ENCODE results near the gene EMC1. TPM values are rescaled to one million over a fixed set of nuclear protein-coding genes. Genes with fewer than 3 reads are reported as not detected.

The EMC1 gene
- total RNA-seq, 4 donors from 2014 or later, result 21.8 to 39.8 (median 30.6) TPM

DNA sequence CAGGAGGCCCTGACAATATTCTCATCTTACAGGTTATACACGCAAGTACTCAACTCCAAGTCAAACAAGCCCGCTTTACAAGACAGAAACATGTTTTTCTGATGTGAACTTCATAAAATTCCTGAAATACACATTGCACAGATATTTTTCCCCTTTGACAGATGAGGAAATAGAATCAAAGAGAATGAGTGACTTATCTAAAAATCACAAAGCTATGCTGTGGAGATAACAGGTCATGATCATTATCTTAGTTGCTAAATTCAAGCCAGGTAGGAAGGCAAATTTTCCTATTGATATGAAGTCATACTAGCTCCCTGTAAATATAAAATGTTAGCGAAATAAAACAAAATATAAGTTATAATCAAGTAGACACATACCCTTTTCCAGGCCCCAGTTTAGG lies 59.5 kb downstream of the EMC1 start:
- 89 to 93% methylated on average over 3 of the region's 3 CpGs for WGBS, 2 donors (ENCODE audit: low coverage in 1 of 2)
- no peak overlapping the region for H3K27ac ChIP-seq
- H3K4me1 ChIP-seq, result peaks cover 0 to 15% (median 0%) of the 10 kb centered on the region in 3 donors
- H3K36me3 ChIP-seq, result peaks cover 10 to 99% of the 10 kb centered on the region in 2 donors
- H3K4me3 ChIP-seq, result no peak overlapping the region
- no peak for ATAC-seq
- H3K27me3 ChIP-seq, result no peaks in the 10 kb centered on the region
- TF ChIP-seq POLR2A (IDR thresholded peaks at IDR 0.05), result no peak
- no peak for TF ChIP-seq POLR2AphosphoS5 (IDR thresholded peaks at IDR 0.05)
- TF ChIP-seq, protein P1, sequence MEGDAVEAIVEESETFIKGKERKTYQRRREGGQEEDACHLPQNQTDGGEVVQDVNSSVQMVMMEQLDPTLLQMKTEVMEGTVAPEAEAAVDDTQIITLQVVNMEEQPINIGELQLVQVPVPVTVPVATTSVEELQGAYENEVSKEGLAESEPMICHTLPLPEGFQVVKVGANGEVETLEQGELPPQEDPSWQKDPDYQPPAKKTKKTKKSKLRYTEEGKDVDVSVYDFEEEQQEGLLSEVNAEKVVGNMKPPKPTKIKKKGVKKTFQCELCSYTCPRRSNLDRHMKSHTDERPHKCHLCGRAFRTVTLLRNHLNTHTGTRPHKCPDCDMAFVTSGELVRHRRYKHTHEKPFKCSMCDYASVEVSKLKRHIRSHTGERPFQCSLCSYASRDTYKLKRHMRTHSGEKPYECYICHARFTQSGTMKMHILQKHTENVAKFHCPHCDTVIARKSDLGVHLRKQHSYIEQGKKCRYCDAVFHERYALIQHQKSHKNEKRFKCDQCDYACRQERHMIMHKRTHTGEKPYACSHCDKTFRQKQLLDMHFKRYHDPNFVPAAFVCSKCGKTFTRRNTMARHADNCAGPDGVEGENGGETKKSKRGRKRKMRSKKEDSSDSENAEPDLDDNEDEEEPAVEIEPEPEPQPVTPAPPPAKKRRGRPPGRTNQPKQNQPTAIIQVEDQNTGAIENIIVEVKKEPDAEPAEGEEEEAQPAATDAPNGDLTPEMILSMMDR (IDR thresholded peaks at IDR 0.05), result no peak
- TF ChIP-seq EP300 (IDR thresholded peaks at IDR 0.05), result no peak
- H3K9me3 ChIP-seq, result no peaks in the 10 kb centered on the region

DNA sequence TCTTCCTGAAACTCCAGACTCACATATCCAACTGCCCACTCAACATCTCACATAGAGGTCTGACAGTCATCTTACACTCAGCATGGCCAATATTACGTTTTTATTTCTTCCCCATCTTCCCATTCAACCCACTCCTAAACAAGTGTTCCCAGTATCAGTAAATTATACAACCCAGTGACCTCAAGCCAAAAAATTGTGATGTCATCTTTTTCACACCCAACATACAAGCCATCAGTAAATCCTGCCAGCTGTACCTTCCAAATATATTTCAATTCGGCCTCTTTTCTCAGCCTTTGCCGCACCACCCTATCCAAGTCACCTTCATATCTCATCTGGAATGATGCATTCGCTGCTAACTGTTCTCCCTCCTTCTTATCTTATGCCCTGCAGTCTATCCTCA lies 60.9 kb downstream of the EMC1 start:
- peaks cover 0 to 15% (median 0%) of the 10 kb centered on the region in 3 donors for H3K4me1 ChIP-seq
- no peak overlapping the region for H3K4me3 ChIP-seq
- no peak for ATAC-seq
- H3K27ac ChIP-seq, result no peak overlapping the region
- no peaks in the 10 kb centered on the region for H3K9me3 ChIP-seq
- TF ChIP-seq POLR2A (IDR thresholded peaks at IDR 0.05) (no peak), EP300 (IDR thresholded peaks at IDR 0.05) (no peak), POLR2AphosphoS5 (IDR thresholded peaks at IDR 0.05) (no peak)
- TF ChIP-seq, protein P1 (IDR thresholded peaks at IDR 0.05), result no peak
- H3K27me3 ChIP-seq, result no peaks in the 10 kb centered on the region
- peaks cover 15 to 99% of the 10 kb centered on the region in 2 donors for H3K36me3 ChIP-seq
- 79 to 81% methylated on average over 4 of the region's 4 CpGs for WGBS, 2 donors (ENCODE audit: low coverage in 1 of 2)

DNA sequence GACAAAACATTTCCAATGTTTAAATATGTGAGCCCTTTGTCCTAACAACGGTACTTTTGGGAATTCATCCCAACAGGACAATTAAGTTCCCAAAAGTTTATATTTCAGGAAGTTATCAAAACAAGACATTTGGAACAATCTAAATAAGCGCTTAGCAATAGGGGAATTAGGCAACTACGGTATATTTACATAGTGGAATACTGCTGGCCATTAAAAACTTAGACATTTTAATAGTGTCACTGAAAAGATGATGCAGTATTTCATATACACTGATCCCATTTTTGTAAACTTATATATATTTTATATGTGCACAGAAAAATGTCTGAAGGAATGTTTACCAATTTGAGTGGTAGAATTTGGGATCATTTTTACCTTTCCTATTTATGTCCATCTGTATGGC lies 62.1 kb downstream of the EMC1 start:
- 31 to 69% methylated on average over 3 of the region's 3 CpGs for WGBS, 2 donors (ENCODE audit: low coverage in 1 of 2)
- ATAC-seq, result no peak
- Histone ChIP-seq H3K27me3 (no peaks in the 10 kb centered on the region), H3K9me3 (no peaks in the 10 kb centered on the region), H3K4me3 (no peak overlapping the region), H3K36me3 (peaks cover 15 to 99% of the 10 kb centered on the region in 2 donors), H3K27ac (no peak overlapping the region), H3K4me1 (peaks cover 0 to 15% (median 0%) of the 10 kb centered on the region in 3 donors)
- no peak for TF ChIP-seq EP300 (IDR thresholded peaks at IDR 0.05)
- TF ChIP-seq, protein P1 (IDR thresholded peaks at IDR 0.05), result no peak
- no peak for TF ChIP-seq POLR2A (IDR thresholded peaks at IDR 0.05)
- no peak for TF ChIP-seq POLR2AphosphoS5 (IDR thresholded peaks at IDR 0.05)

DNA sequence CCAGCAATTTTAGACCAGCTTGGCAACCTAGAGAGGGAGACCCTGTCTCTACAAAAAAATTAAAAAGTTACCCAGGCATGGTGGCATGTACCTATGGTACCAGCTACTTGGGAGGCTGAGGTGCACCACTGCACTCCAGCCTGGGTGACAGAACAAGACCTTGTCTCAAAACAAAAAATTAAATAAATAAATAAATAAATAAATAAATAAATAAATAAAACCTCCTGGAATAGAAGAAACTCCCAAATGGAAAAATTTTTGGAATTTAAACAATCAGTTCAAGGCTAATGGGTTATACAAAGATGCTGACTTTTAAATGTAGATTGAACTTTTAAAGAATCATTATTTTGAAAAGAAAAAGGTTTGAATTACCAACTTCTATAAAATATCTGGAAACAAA lies 63.5 kb downstream of the EMC1 start:
- peaks cover 0 to 15% (median 0%) of the 10 kb centered on the region in 3 donors for H3K4me1 ChIP-seq

DNA sequence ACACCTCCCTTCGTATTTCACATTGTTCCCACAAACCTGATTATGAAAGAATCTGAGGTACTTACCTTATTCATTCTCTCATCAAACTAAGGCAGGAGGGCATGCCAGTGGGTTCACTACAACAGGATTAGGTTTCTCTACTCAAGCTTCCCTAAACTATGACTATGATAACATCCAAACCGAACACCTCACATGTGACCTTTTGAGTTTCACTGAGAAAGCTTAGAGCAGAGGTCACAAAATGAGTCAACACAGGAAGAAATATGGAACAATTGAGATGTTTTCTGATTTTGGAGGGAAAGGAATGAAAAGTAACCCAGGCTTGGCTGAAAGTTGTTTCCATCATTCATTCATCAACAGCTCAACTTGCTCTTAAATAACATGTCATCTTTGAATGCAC lies 65.3 kb downstream of the EMC1 start:
- WGBS, 2 donors (ENCODE audit: low coverage in 1 of 2), result 90 to 92% methylated on average over 2 of the region's 2 CpGs
- TF ChIP-seq EP300 (IDR thresholded peaks at IDR 0.05) (no peak), POLR2AphosphoS5 (IDR thresholded peaks at IDR 0.05) (no peak), POLR2A (IDR thresholded peaks at IDR 0.05) (no peak)
- TF ChIP-seq, protein P1 (IDR thresholded peaks at IDR 0.05), result no peak
- no peak for ATAC-seq
- no peaks in the 10 kb centered on the region for H3K9me3 ChIP-seq
- no peak overlapping the region for H3K27ac ChIP-seq
- no peak overlapping the region for H3K4me3 ChIP-seq
- no peaks in the 10 kb centered on the region for H3K27me3 ChIP-seq
- peaks cover 0 to 15% (median 0%) of the 10 kb centered on the region in 3 donors for H3K4me1 ChIP-seq
- peaks cover 23 to 99% of the 10 kb centered on the region in 2 donors for H3K36me3 ChIP-seq

More for the DNA sequence above, 63.5 kb downstream of the EMC1 start:
- Histone ChIP-seq H3K36me3 (peaks cover 19 to 99% of the 10 kb centered on the region in 2 donors), H3K27me3 (no peaks in the 10 kb centered on the region), H3K4me3 (no peak overlapping the region), H3K9me3 (no peaks in the 10 kb centered on the region), H3K27ac (no peak overlapping the region)
- TF ChIP-seq, protein P1 (IDR thresholded peaks at IDR 0.05), result no peak
- no peak for TF ChIP-seq EP300 (IDR thresholded peaks at IDR 0.05)
- no peak for TF ChIP-seq POLR2A (IDR thresholded peaks at IDR 0.05)
- TF ChIP-seq POLR2AphosphoS5 (IDR thresholded peaks at IDR 0.05), result no peak
- ATAC-seq, result no peak

Data from gastroesophageal sphincter (tissue), 4 donors.